Activated naive CD8-positive, alpha-beta T cell treated with anti-CD3 and anti-CD28 coated beads, Interleukin-2, amount 50 U/mL, for 16 hours (primary cell): Measurements from ENCODE around the gene G6PD.
"Not testable (repeated sequence)": the region's sequence is repeated elsewhere in the genome, so short reads cannot be mapped to it uniquely, and the experiment has no call there.

ENCODE experiments used
- DNase-seq: peaks from one replicate; pipeline ENCODE4 v3.0.0-alpha.2; 2020; ENCODE audit warnings: low read depth, low spot score

The G6PD gene

GRCh38 chrX:154542723-154543424 is 3.8 kb downstream of the G6PD start:
- no peak for DNase-seq

GRCh38 chrX:154541896-154542722 is 4.5 kb downstream of the G6PD start:
- peak; percentile 30 for DNase-seq

- DNase-seq = no peak
These were observed 5.1 kb downstream of the G6PD start for GRCh38 chrX:154541589-154541895.

- DNase-seq = no peak
These were observed 5.6 kb downstream of the G6PD start for GRCh38 chrX:154540897-154541535.

GRCh38 chrX:154540365-154540764 is 6.3 kb downstream of the G6PD start:
- DNase-seq = not testable (repeated sequence)

GRCh38 chrX:154539077-154539476 is 7.6 kb downstream of the G6PD start:
- no peak for DNase-seq

- DNase-seq = no peak
These were observed 10.8 kb downstream of the G6PD start for GRCh38 chrX:154535892-154536291.

- DNase-seq = peak; percentile 67
These were observed 11.9 kb downstream of the G6PD start for GRCh38 chrX:154534526-154535322.

- no peak for DNase-seq
These were observed 14.0 kb downstream of the G6PD start for GRCh38 chrX:154532690-154533089.

- no peak for DNase-seq
These were observed 15.0 kb downstream of the G6PD start for GRCh38 chrX:154531626-154532025.

- no peak for DNase-seq
These were observed 16.4 kb downstream of the G6PD start for GRCh38 chrX:154530286-154530685.

- no peak for DNase-seq
These were observed 17.4 kb downstream of the G6PD start for GRCh38 chrX:154529206-154529612.

- DNase-seq = no peak
These were observed 19.6 kb downstream of the G6PD start for GRCh38 chrX:154526901-154527675.

- no peak for DNase-seq
These were observed 20.8 kb downstream of the G6PD start for GRCh38 chrX:154525606-154526490.

- no peak for DNase-seq
These were observed 27.3 kb downstream of the G6PD start for GRCh38 chrX:154519389-154519788.

GRCh38 chrX:154517101-154517781 is 29.4 kb downstream of the G6PD start:
- DNase-seq = no peak

GRCh38 chrX:154516656-154517100 is 30.0 kb downstream of the G6PD start:
- DNase-seq = no peak

GRCh38 chrX:154515966-154516655 is 30.5 kb downstream of the G6PD start, which contains the start of gene FAM3A:
Gene FAM3A (minus strand): TSS chrX:154516232. CDS start chrX:154515772, 460 bp downstream.
- peak; percentile 83 for DNase-seq
